Suprapubic skin (tissue), 4 donors: ENCODE measurements around the gene KIR3DL3.
"Not testable (repeated sequence)": the region's sequence is repeated elsewhere in the genome, so short reads cannot be mapped to it uniquely, and the experiment has no call there.

Experiments
- CTCF ChIP-seq, 2 donors: fragments of 200-600 bp in 1 of 2; fragments of 450-650 bp in 1 of 2; sonication (generic) in 1 of 2; IDR thresholded peaks; one replicate each; pipeline ENCODE4 v1.5.1; 2016 to 2019; ENCODE audit warnings: antibody characterized with exemption in 2 of 2, mild to moderate bottlenecking in 1 of 2, moderate library complexity in 1 of 2
- EP300 ChIP-seq: sonication (generic); formaldehyde crosslinking; IDR thresholded peaks from one replicate; pipeline ENCODE4 v1.6.1; 2017; ENCODE audit warnings: antibody characterized with exemption
- POLR2A ChIP-seq, 2 donors: fragments of 450-650 bp; IDR thresholded peaks; one replicate each; pipeline ENCODE4 v1.6.1; 2017; ENCODE audit warnings: antibody characterized with exemption in 2 of 2, mild to moderate bottlenecking in 2 of 2, moderate library complexity in 2 of 2
- POLR2AphosphoS5 ChIP-seq, 3 donors: sonication (generic); formaldehyde crosslinking; IDR thresholded peaks; one replicate each; pipeline ENCODE4 v1.6.1; 2017; ENCODE audit warnings: antibody characterized with exemption in 3 of 3

- TF ChIP-seq CTCF (IDR thresholded peaks at IDR 0.05); POLR2A (IDR thresholded peaks at IDR 0.05); EP300; POLR2AphosphoS5 (IDR thresholded peaks at IDR 0.05): not testable (repeated sequence)
Measured at GRCh38 chr19:54758577-54758976, 34.3 kb downstream of the KIR3DL3 start.
